Suppressor macrophage (primary cell): ENCODE data around the gene ARHGAP35.
"Not testable (repeated sequence)": the region's sequence is repeated elsewhere in the genome, so short reads cannot be mapped to it uniquely, and the experiment has no call there.

Experiments used
- DNase-seq, 4 experiments: peaks; one replicate each; pipeline ENCODE4 v3.0.0-alpha.2; 2020 to 2022

The ARHGAP35 gene

GRCh38 chr19:46871173-46871572 is 10.4 kb downstream of the ARHGAP35 start:
- DNase-seq, result not testable (repeated sequence)

GRCh38 chr19:46872967-46873366 is 12.2 kb downstream of the ARHGAP35 start:
- DNase-seq, result no peak

- DNase-seq, result no peak
These were observed 14.4 kb downstream of the ARHGAP35 start for GRCh38 chr19:46875234-46875633.

GRCh38 chr19:46875657-46876056 is 14.9 kb downstream of the ARHGAP35 start:
- DNase-seq, result no peak

- DNase-seq, result no peak
These were observed 18.0 kb downstream of the ARHGAP35 start for GRCh38 chr19:46878613-46879375.

GRCh38 chr19:46880431-46880830 is 19.6 kb downstream of the ARHGAP35 start:
- DNase-seq, result no peak

GRCh38 chr19:46881092-46881491 is 20.3 kb downstream of the ARHGAP35 start:
- DNase-seq, result no peak

- no peak for DNase-seq
These were observed 21.2 kb downstream of the ARHGAP35 start for GRCh38 chr19:46882034-46882433.

GRCh38 chr19:46882751-46883150 is 22.0 kb downstream of the ARHGAP35 start:
- not testable (repeated sequence) for DNase-seq

GRCh38 chr19:46885411-46885810 is 24.6 kb downstream of the ARHGAP35 start:
- no peak for DNase-seq

- peak in 1 of 4 experiments; percentile 16 for DNase-seq
These were observed 25.9 kb downstream of the ARHGAP35 start for GRCh38 chr19:46886546-46887239.

- DNase-seq, result peak; percentile 51 to 79 (median 70)
These were observed 26.5 kb downstream of the ARHGAP35 start for GRCh38 chr19:46887240-46887782.

- no peak for DNase-seq
These were observed 29.8 kb downstream of the ARHGAP35 start for GRCh38 chr19:46890423-46891170.

- no peak for DNase-seq
These were observed 31.7 kb downstream of the ARHGAP35 start for GRCh38 chr19:46892252-46893179.

GRCh38 chr19:46896076-46896794 is 35.4 kb downstream of the ARHGAP35 start:
- no peak for DNase-seq

- DNase-seq, result no peak
These were observed 37.9 kb downstream of the ARHGAP35 start for GRCh38 chr19:46898731-46899130.

GRCh38 chr19:46900341-46900740 is 39.5 kb downstream of the ARHGAP35 start:
- no peak for DNase-seq

GRCh38 chr19:46901701-46902401 is 41.1 kb downstream of the ARHGAP35 start:
- DNase-seq, result no peak

GRCh38 chr19:46902402-46902766 is 41.6 kb downstream of the ARHGAP35 start:
- no peak for DNase-seq

GRCh38 chr19:46903458-46903857 is 42.7 kb downstream of the ARHGAP35 start:
- DNase-seq, result no peak
